Activated CD8-positive, alpha-beta memory T cell treated with anti-CD3 and anti-CD28 coated beads for 1 hour (primary cell): ENCODE results near the gene ATP9A.
"Not testable (repeated sequence)": the region's sequence is repeated elsewhere in the genome, so short reads cannot be mapped to it uniquely, and the experiment has no call there.

Experiments
- DNase-seq, 2 donors: peaks; one replicate each; pipeline ENCODE4 v3.0.0-alpha.2; 2020; ENCODE audit warnings: low read depth in 1 of 2; ENCODE audit errors: extremely low read depth in 1 of 2

ATP9A gene

GRCh38 chr20:51792960-51793359 is 24.8 kb upstream of the ATP9A start:
- no peak for DNase-seq

GRCh38 chr20:51791626-51792025 is 23.4 kb upstream of the ATP9A start:
- no peak for DNase-seq

- no peak for DNase-seq
Measured at GRCh38 chr20:51790256-51790655, 22.1 kb upstream of the ATP9A start.

- DNase-seq, result no peak
Measured at GRCh38 chr20:51789434-51789833, 21.2 kb upstream of the ATP9A start.

GRCh38 chr20:51788822-51789221 is 20.6 kb upstream of the ATP9A start:
- DNase-seq, result no peak

- no peak for DNase-seq
Measured at GRCh38 chr20:51784299-51784698, 16.1 kb upstream of the ATP9A start.

- DNase-seq, result not testable (repeated sequence)
Measured at GRCh38 chr20:51778229-51778759, 10.1 kb upstream of the ATP9A start.

- no peak for DNase-seq
Measured at GRCh38 chr20:51775241-51775640, 7.1 kb upstream of the ATP9A start.

GRCh38 chr20:51772236-51772635 is 4.0 kb upstream of the ATP9A start:
- DNase-seq, result no peak

- DNase-seq, result no peak
Measured at GRCh38 chr20:51769976-51770615, 1.9 kb upstream of the ATP9A start.

- no peak for DNase-seq
Measured at GRCh38 chr20:51768759-51769517, 748 bp upstream of the ATP9A start.

GRCh38 chr20:51766994-51767866 is 960 bp downstream of the ATP9A start:
- peak in 1 of 2 donors; percentile 11 for DNase-seq

- DNase-seq, result not testable (repeated sequence)
Measured at GRCh38 chr20:51765381-51765780, 2.8 kb downstream of the ATP9A start.

GRCh38 chr20:51763965-51764602 is 4.1 kb downstream of the ATP9A start:
- no peak for DNase-seq

- DNase-seq, result no peak
Measured at GRCh38 chr20:51760905-51761546, 7.2 kb downstream of the ATP9A start.

- DNase-seq, result no peak
Measured at GRCh38 chr20:51759769-51760510, 8.2 kb downstream of the ATP9A start.

- DNase-seq, result no peak
Measured at GRCh38 chr20:51758978-51759544, 9.1 kb downstream of the ATP9A start.

- no peak for DNase-seq
Measured at GRCh38 chr20:51757226-51757625, 11.0 kb downstream of the ATP9A start.

- DNase-seq, result no peak
Measured at GRCh38 chr20:51756653-51757052, 11.5 kb downstream of the ATP9A start.
